MCF 10A (cell line): ENCODE results near the gene CORO2B. TPM values are rescaled to one million over a fixed set of nuclear protein-coding genes. Genes with fewer than 3 reads are reported as not detected.

Experiments used
- BruUV-seq: library from RNA; stranded (reverse); fragments of 400-500 nt; replicated peaks from 2 replicates; lab custom pipeline; 2021; lab: Mats Ljungman, UMichigan
- CTCF ChIA-PET: fragments of 300-600 bp; sonication (Branson Sonifier 250); formaldehyde crosslinking; extraction: SDS; loops from one replicate; lab custom pipeline; 2021; ENCODE audit warnings: antibody characterized with exemption, inconsistent platforms; lab: Yijun Ruan, JAX
- POLR2A ChIA-PET: fragments of 300-600, 350-650 bp; sonication (Branson Sonifier 250); formaldehyde crosslinking; extraction: SDS; loops from one replicate; lab custom pipeline; 2020; ENCODE audit warnings: antibody characterized with exemption, inconsistent platforms; lab: Yijun Ruan, JAX
- DNase-seq: peaks from one replicate; pipeline ENCODE4 v3.0.0-alpha.2; 2018; ENCODE audit not compliant: unreplicated experiment
- H3K27ac Mint-ChIP-seq: one replicate; pipeline ENCODE4 v1.8.0; 2022; ENCODE audit warnings: mild to moderate bottlenecking, low read depth, mixed read lengths; ENCODE audit not compliant: unreplicated experiment
- H3K27me3 Mint-ChIP-seq: one replicate; pipeline ENCODE4 v1.8.0; 2022; ENCODE audit warnings: mixed read lengths; ENCODE audit not compliant: insufficient read depth, unreplicated experiment
- H3K36me3 Mint-ChIP-seq: one replicate; pipeline ENCODE4 v1.8.0; 2022; ENCODE audit warnings: mild to moderate bottlenecking, moderate library complexity, mixed read lengths; ENCODE audit not compliant: insufficient read depth, unreplicated experiment
- H3K4me1 Mint-ChIP-seq: one replicate; pipeline ENCODE4 v1.8.0; 2022; ENCODE audit warnings: mixed read lengths; ENCODE audit not compliant: insufficient read depth, unreplicated experiment
- H3K4me3 Mint-ChIP-seq: one replicate; pipeline ENCODE4 v1.8.0; 2022; ENCODE audit warnings: mild to moderate bottlenecking, moderate library complexity, mixed read lengths; ENCODE audit not compliant: unreplicated experiment
- H3K9me3 Mint-ChIP-seq: one replicate; pipeline ENCODE4 v1.8.0; 2022; ENCODE audit warnings: mixed read lengths; ENCODE audit not compliant: unreplicated experiment
- CTCF ChIP-seq: fragments of 200-600 bp; IDR thresholded peaks from one replicate; pipeline ENCODE4 v1.8.0; 2022; ENCODE audit warnings: antibody characterized with exemption, mild to moderate bottlenecking; ENCODE audit not compliant: unreplicated experiment
- intact Hi-C: fragments of 100-400 bp; cut with micrococcal nuclease; formaldehyde crosslinking; loops from 2 replicates; pipeline ENCODE4 v1.14.1; 2022
- total RNA-seq: library from RNA; stranded (reverse); gene quantifications from 2 replicates; pipeline ENCODE4 v1.2.3, GENCODE V29; 2022

CORO2B gene
- total RNA-seq, 1 experiment from 2014 or later, result 0.79 TPM

- Mint-ChIP-seq H3K9me3 (no peaks in the 10 kb centered on the region), H3K27ac (no peak overlapping the region), H3K4me1 (no peaks in the 10 kb centered on the region), H3K27me3 (no peaks in the 10 kb centered on the region), H3K36me3 (no peaks in the 10 kb centered on the region), H3K4me3 (no peak overlapping the region)
- BruUV-seq, result no TSS peak
- CTCF ChIA-PET, result interaction anchor here (3.5 kb wide), 1 partner anchor 127 kb away, joined by 13 read pairs; no protein-coding TSS in a partner anchor
- TF ChIP-seq CTCF, result no peak
- POLR2A ChIA-PET, result no interaction called here
- DNase-seq, result no peak
- intact Hi-C loops, result no loop called here
These were observed 103.0 kb downstream of the CORO2B start for GRCh38 chr15:68681836-68682235.

- Mint-ChIP-seq H3K36me3 (no peaks in the 10 kb centered on the region), H3K27me3 (no peaks in the 10 kb centered on the region), H3K27ac (no peak overlapping the region), H3K9me3 (no peaks in the 10 kb centered on the region), H3K4me1 (no peaks in the 10 kb centered on the region), H3K4me3 (no peak overlapping the region)
- ChIA-PET CTCF (interaction anchor here (1.0 to 3.5 kb wide), 2 partner anchors 8 to 128 kb away, joined by 4 to 13 read pairs; no protein-coding TSS in a partner anchor), POLR2A (no interaction called here)
- no peak for DNase-seq
- intact Hi-C loops, result no loop called here
- TF ChIP-seq CTCF, result no peak
- no TSS peak for BruUV-seq
These were observed 103.5 kb downstream of the CORO2B start for GRCh38 chr15:68682330-68682729.

GRCh38 chr15:68683026-68683425 lies 104.2 kb downstream of the CORO2B start:
- Mint-ChIP-seq H3K27ac (no peak overlapping the region), H3K4me3 (no peak overlapping the region), H3K36me3 (no peaks in the 10 kb centered on the region), H3K27me3 (no peaks in the 10 kb centered on the region), H3K4me1 (no peaks in the 10 kb centered on the region), H3K9me3 (no peaks in the 10 kb centered on the region)
- no peak for DNase-seq
- BruUV-seq, result no TSS peak
- intact Hi-C loops, result no loop called here
- POLR2A ChIA-PET, result no interaction called here
- TF ChIP-seq CTCF, result no peak
- CTCF ChIA-PET, result interaction anchor here (1.0 to 1.2 kb wide), 2 partner anchors 9 to 11 kb away, joined by 3 to 4 read pairs; no protein-coding TSS in a partner anchor

DNA sequence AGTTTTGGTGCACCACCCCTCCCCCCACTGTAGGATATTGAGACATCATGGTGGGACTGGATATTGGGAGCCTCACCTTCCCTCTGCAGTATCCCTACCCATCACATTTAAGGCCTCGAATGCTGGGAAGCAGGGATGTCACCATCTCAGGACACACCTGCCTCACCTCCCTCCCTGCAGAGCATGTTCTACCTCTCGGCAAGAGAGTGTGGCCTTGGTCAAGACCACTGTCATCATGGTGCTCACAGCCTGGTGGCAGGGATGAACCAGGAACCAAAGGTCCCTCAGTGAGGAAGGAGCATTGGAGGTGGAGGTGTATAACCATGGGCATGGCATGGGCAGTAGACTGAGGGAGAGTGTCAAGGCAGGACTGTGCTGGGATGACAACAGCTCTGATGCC lies 104.8 kb downstream of the CORO2B start:
- no peaks in the 10 kb centered on the region for H3K4me1 Mint-ChIP-seq
- no peak overlapping the region for H3K27ac Mint-ChIP-seq
- no peaks in the 10 kb centered on the region for H3K36me3 Mint-ChIP-seq
- no peak overlapping the region for H3K4me3 Mint-ChIP-seq
- intact Hi-C loops, result no loop called here
- CTCF ChIA-PET, result interaction anchor here (0.6 to 1.3 kb wide), 4 partner anchors 9 to 43 kb away, joined by 3 to 6 read pairs (median 4); no protein-coding TSS in a partner anchor
- no TSS peak for BruUV-seq
- POLR2A ChIA-PET, result no interaction called here
- DNase-seq, result no peak
- TF ChIP-seq CTCF, result no peak
- no peaks in the 10 kb centered on the region for H3K27me3 Mint-ChIP-seq
- H3K9me3 Mint-ChIP-seq, result no peaks in the 10 kb centered on the region
